Epithelial cell of proximal tubule (primary cell): ENCODE results near the gene ABHD17C. TPM values are rescaled to one million over a fixed set of nuclear protein-coding genes. Genes with fewer than 3 reads are reported as not detected.

ENCODE experiments used
- DNase-seq: peaks from one replicate; pipeline ENCODE4 v3.0.0-alpha.2; 2011; ENCODE audit warnings: low read depth
- H3K4me3 ChIP-seq: 2 replicates; pipeline ENCODE4 v1.5.1; 2011; ENCODE audit warnings: low read depth, mild to moderate bottlenecking, low read length
- CTCF ChIP-seq: conservative IDR thresholded peaks from 2 replicates; pipeline ENCODE4 v1.5.1; 2012; ENCODE audit warnings: low read depth, mild to moderate bottlenecking, low read length
- total RNA-seq: library from RNA; depleted of rRNA; stranded (reverse); fragments of >200 nt; gene quantifications from 2 replicates; pipeline ENCODE4 v1.2.3, GENCODE V29; 2015

The ABHD17C gene
- total RNA-seq, 1 donor from 2014 or later, result 4.5 TPM

GRCh38 chr15:80674245-80674614 lies 20.9 kb upstream of the ABHD17C start:
- no peak overlapping the region for H3K4me3 ChIP-seq
- DNase-seq, result no peak
- no peak for TF ChIP-seq CTCF

- DNase-seq, result no peak
Measured at GRCh38 chr15:80677041-80677440, 18.1 kb upstream of the ABHD17C start.

GRCh38 chr15:80679167-80679803 lies 15.8 kb upstream of the ABHD17C start:
- H3K4me3 ChIP-seq, result no peak overlapping the region
- TF ChIP-seq CTCF, result no peak
- DNase-seq, result no peak

More at GRCh38 chr15:80677041-80677440, 18.1 kb upstream of the ABHD17C start:
- TF ChIP-seq CTCF, result no peak
- H3K4me3 ChIP-seq, result no peak overlapping the region

GRCh38 chr15:80679804-80680175 lies 15.3 kb upstream of the ABHD17C start:
- DNase-seq, result no peak
- TF ChIP-seq CTCF, result no peak
- H3K4me3 ChIP-seq, result no peak overlapping the region

- no peak for DNase-seq
- no peak overlapping the region for H3K4me3 ChIP-seq
- TF ChIP-seq CTCF, result no peak
Measured at GRCh38 chr15:80682201-80682600, 12.9 kb upstream of the ABHD17C start.

GRCh38 chr15:80684697-80685096 lies 10.4 kb upstream of the ABHD17C start:
- DNase-seq, result no peak
- no peak overlapping the region for H3K4me3 ChIP-seq
- TF ChIP-seq CTCF, result no peak

- no peak for DNase-seq
- TF ChIP-seq CTCF, result no peak
- no peak overlapping the region for H3K4me3 ChIP-seq
Measured at GRCh38 chr15:80685628-80686027, 9.5 kb upstream of the ABHD17C start.
